Muscle of leg (tissue), 11 donors: Measurements from ENCODE around the gene ZNF91. TPM values are rescaled to one million over a fixed set of nuclear protein-coding genes. Genes with fewer than 3 reads are reported as not detected.
"Not testable (repeated sequence)": the region's sequence is repeated elsewhere in the genome, so short reads cannot be mapped to it uniquely, and the experiment has no call there.

Source experiments
- DNase-seq: peaks from one replicate; pipeline ENCODE4 v3.0.0; 2013
- H3K27ac ChIP-seq: one replicate; pipeline ENCODE4 v1.5.1; 2013; ENCODE audit warnings: mild to moderate bottlenecking, low read length, control low read depth
- H3K27me3 ChIP-seq: one replicate; pipeline ENCODE4 v1.6.1; 2013; ENCODE audit warnings: low read length; ENCODE audit not compliant: control insufficient read depth, insufficient read depth
- H3K36me3 ChIP-seq: one replicate; pipeline ENCODE4 v1.6.1; 2013; ENCODE audit warnings: low read length; ENCODE audit not compliant: control insufficient read depth, insufficient read depth
- H3K4me1 ChIP-seq: one replicate; pipeline ENCODE4 v1.6.1; 2013; ENCODE audit warnings: low read length; ENCODE audit not compliant: control insufficient read depth, insufficient read depth
- H3K4me3 ChIP-seq: one replicate; pipeline ENCODE4 v1.5.1; 2013; ENCODE audit warnings: low read length, control low read depth
- H3K9me3 ChIP-seq: replicated peaks from 2 replicates; pipeline ENCODE4 v1.6.1; 2013; ENCODE audit warnings: low read depth, low read length; ENCODE audit not compliant: control insufficient read depth
- WGBS: methylation state at CpG from one replicate; pipeline ENCODE4 v1.1.5; 2013; ENCODE audit warnings: missing lambda C conversion rate; ENCODE audit not compliant: insufficient coverage; 5-methylcytosine and 5-hydroxymethylcytosine counted together
- polyA plus RNA-seq, 8 donors: library from polyadenylated mRNA; unstranded; fragments of 120-200 nt; gene quantifications; one replicate each; pipeline versions ENCODE4 v1.2.1 to v1.2.3, GENCODE V29; 2013; ENCODE audit warnings: inconsistent platforms in 1 of 8, low replicate concordance in 1 of 8; ENCODE audit not compliant: insufficient read length in 8 of 8, insufficient read depth in 1 of 8
- total RNA-seq: library from RNA; stranded (reverse); fragments of 120-200 nt; gene quantifications from one replicate; pipeline ENCODE4 v1.2.4, GENCODE V29; 2013

ZNF91 gene
- total and polyA plus RNA-seq, 9 donors: 22.6 to 68.4 (median 26.5) TPM

GRCh38 chr19:23343434-23344010, 51.7 kb downstream of the ZNF91 start:
- no peaks in the 10 kb centered on the region for H3K4me1 ChIP-seq
- DNase-seq: no peak
- H3K9me3 ChIP-seq: peaks cover 66% of the 10 kb centered on the region
- no peak overlapping the region for H3K27ac ChIP-seq
- H3K27me3 ChIP-seq: no peaks in the 10 kb centered on the region
- H3K36me3 ChIP-seq: peaks cover 25% of the 10 kb centered on the region
- WGBS: 100% methylated on average over 1 of the region's 5 CpGs
- H3K4me3 ChIP-seq: no peak overlapping the region

GRCh38 chr19:23328211-23328610, 67.1 kb downstream of the ZNF91 start:
- Histone ChIP-seq H3K27me3 (no peaks in the 10 kb centered on the region), H3K36me3 (peaks cover 2% of the 10 kb centered on the region), H3K4me3 (no peak overlapping the region), H3K27ac (no peak overlapping the region), H3K4me1 (no peaks in the 10 kb centered on the region), H3K9me3 (peaks cover 33% of the 10 kb centered on the region)
- DNase-seq: no peak

- Histone ChIP-seq H3K27me3 (no peaks in the 10 kb centered on the region), H3K27ac (no peak overlapping the region), H3K4me3 (no peak overlapping the region), H3K36me3 (no peaks in the 10 kb centered on the region), H3K4me1 (no peaks in the 10 kb centered on the region), H3K9me3 (peaks cover 21% of the 10 kb centered on the region)
- 80% methylated on average over 1 of the region's 4 CpGs for WGBS
- DNase-seq: no peak
These were observed 73.2 kb downstream of the ZNF91 start for GRCh38 chr19:23321953-23322549.

GRCh38 chr19:23321403-23321802, 73.9 kb downstream of the ZNF91 start:
- H3K27me3 ChIP-seq, H3K36me3 ChIP-seq, DNase-seq, H3K4me1 ChIP-seq, H3K4me3 ChIP-seq, H3K27ac ChIP-seq: not testable (repeated sequence)
- H3K9me3 ChIP-seq: peaks cover 18% of the 10 kb centered on the region

GRCh38 chr19:23319571-23319970, 75.7 kb downstream of the ZNF91 start:
- DNase-seq, H3K27me3 ChIP-seq, H3K36me3 ChIP-seq, H3K4me1 ChIP-seq, H3K4me3 ChIP-seq, H3K27ac ChIP-seq: not testable (repeated sequence)
- H3K9me3 ChIP-seq: peaks cover 14% of the 10 kb centered on the region
- 80% methylated on average over 1 of the region's 3 CpGs for WGBS

- H3K4me3 ChIP-seq, H3K36me3 ChIP-seq, H3K27ac ChIP-seq, DNase-seq, H3K4me1 ChIP-seq, H3K27me3 ChIP-seq, H3K9me3 ChIP-seq: not testable (repeated sequence)
- WGBS: no CpG with 5 or more reads among the region's 2 CpGs
These were observed 76.3 kb downstream of the ZNF91 start for GRCh38 chr19:23318941-23319340.

- DNase-seq: no peak
- Histone ChIP-seq H3K27me3 (no peaks in the 10 kb centered on the region), H3K4me1 (no peaks in the 10 kb centered on the region), H3K9me3 (peaks cover 3% of the 10 kb centered on the region), H3K36me3 (no peaks in the 10 kb centered on the region), H3K4me3 (no peak overlapping the region), H3K27ac (no peak overlapping the region)
- 60% methylated on average over 1 of the region's 1 CpG for WGBS
These were observed 77.1 kb downstream of the ZNF91 start for GRCh38 chr19:23318143-23318542.

GRCh38 chr19:23315286-23315685, 80.0 kb downstream of the ZNF91 start:
- Histone ChIP-seq H3K36me3 (no peaks in the 10 kb centered on the region), H3K27me3 (no peaks in the 10 kb centered on the region), H3K4me3 (no peak overlapping the region), H3K27ac (no peak overlapping the region), H3K9me3 (peaks cover 2% of the 10 kb centered on the region), H3K4me1 (no peaks in the 10 kb centered on the region)
- no CpG with 5 or more reads among the region's 2 CpGs for WGBS
- no peak for DNase-seq

- Histone ChIP-seq H3K27me3 (no peaks in the 10 kb centered on the region), H3K36me3 (no peaks in the 10 kb centered on the region), H3K4me3 (no peak overlapping the region), H3K27ac (no peak overlapping the region), H3K9me3 (peaks cover 2% of the 10 kb centered on the region), H3K4me1 (no peaks in the 10 kb centered on the region)
- no peak for DNase-seq
- WGBS: 92% methylated on average over 2 of the region's 4 CpGs
These were observed 80.6 kb downstream of the ZNF91 start for GRCh38 chr19:23314505-23315251.

GRCh38 chr19:23313196-23313595, 82.1 kb downstream of the ZNF91 start:
- Histone ChIP-seq H3K4me1 (no peaks in the 10 kb centered on the region), H3K9me3 (peaks cover 2% of the 10 kb centered on the region), H3K27ac (no peak overlapping the region), H3K27me3 (no peaks in the 10 kb centered on the region), H3K36me3 (no peaks in the 10 kb centered on the region), H3K4me3 (no peak overlapping the region)
- DNase-seq: no peak
- WGBS: 100% methylated on average over 1 of the region's 2 CpGs
